OCI-LY7 (cell line): ENCODE data around the gene ATF1. TPM values are rescaled to one million over a fixed set of nuclear protein-coding genes. Genes with fewer than 3 reads are reported as not detected.

ENCODE experiments used
- BruUV-seq: library from RNA; stranded (reverse); fragments of 400-500 nt; replicated peaks from 2 replicates; lab custom pipeline; 2021; lab: Mats Ljungman, UMichigan
- CTCF ChIA-PET: fragments of 300-600 bp; sonication (Branson Sonifier 250); formaldehyde crosslinking; loops from one replicate; lab custom pipeline; 2022; ENCODE audit warnings: antibody characterized with exemption; ENCODE audit not compliant: unreplicated experiment; lab: Charles Lee
- POLR2A ChIA-PET: fragments of 300-600 bp; sonication (Branson Sonifier 250); formaldehyde crosslinking; loops from one replicate; lab custom pipeline; 2022; ENCODE audit warnings: antibody characterized with exemption; lab: Charles Lee
- DNase-seq: peaks from one replicate; pipeline ENCODE4 v3.0.0-alpha.2; 2015; ENCODE audit warnings: low spot score
- H2AFZ ChIP-seq: fragments of 200-600 bp; sonication (generic), shearing (Covaris generic); 2 replicates; pipeline ENCODE4 v1.6.1; 2014; ENCODE audit warnings: mild to moderate bottlenecking, antibody characterized with exemption, low read length, moderate library complexity
- H3K27ac ChIP-seq: fragments of 200-600 bp; sonication (generic); 2 replicates; pipeline ENCODE4 v1.5.1; 2014; ENCODE audit warnings: mixed run types, low read depth, mild to moderate bottlenecking, moderate library complexity, low read length, inconsistent platforms; ENCODE audit not compliant: poor library complexity, severe bottlenecking
- H3K36me3 ChIP-seq: fragments of 200-600 bp; sonication (generic); 2 replicates; pipeline ENCODE4 v1.6.1; 2014; ENCODE audit warnings: mild to moderate bottlenecking, antibody characterized with exemption, low read length, moderate library complexity, mixed read lengths; ENCODE audit not compliant: insufficient read depth
- H3K4me1 ChIP-seq: fragments of 200-600 bp; sonication (generic); 2 replicates; pipeline ENCODE4 v1.5.1; 2014; ENCODE audit warnings: mild to moderate bottlenecking, low read length; ENCODE audit not compliant: insufficient read depth, poor library complexity, severe bottlenecking
- H3K4me2 ChIP-seq: fragments of 200-600 bp; sonication (generic); 2 replicates; pipeline ENCODE4 v1.6.1; 2014; ENCODE audit warnings: mild to moderate bottlenecking, low read length
- H3K4me3 ChIP-seq: fragments of 200-600 bp; sonication (generic); 2 replicates; pipeline ENCODE4 v1.5.1; 2014; ENCODE audit warnings: mild to moderate bottlenecking, low read depth, low read length; ENCODE audit not compliant: poor library complexity, severe bottlenecking
- H3K79me2 ChIP-seq: fragments of 200-600 bp; sonication (generic); 2 replicates; pipeline ENCODE4 v1.6.1; 2016; ENCODE audit warnings: low read depth, mild to moderate bottlenecking, low read length, moderate library complexity, mixed read lengths; ENCODE audit not compliant: insufficient read depth
- H3K9me2 ChIP-seq: fragments of 200-600 bp; sonication (generic); 2 replicates; pipeline ENCODE4 v1.6.1; 2016; ENCODE audit warnings: mild to moderate bottlenecking, low read length, mixed read lengths; ENCODE audit not compliant: insufficient read depth
- H3K9me3 ChIP-seq: fragments of 200-600 bp; sonication (generic); 2 replicates; pipeline ENCODE4 v1.6.1; 2014; ENCODE audit warnings: mild to moderate bottlenecking, mixed run types, low read length, mixed read lengths
- H4K20me1 ChIP-seq: fragments of 200-600 bp; sonication (generic); 2 replicates; pipeline ENCODE4 v1.6.1; 2014; ENCODE audit warnings: mild to moderate bottlenecking, antibody characterized with exemption, low read length, moderate library complexity, mixed read lengths; ENCODE audit not compliant: insufficient read depth
- EZH2phosphoT487 ChIP-seq: fragments of 200-600 bp; sonication (generic); IDR thresholded peaks from 2 replicates; pipeline ENCODE4 v1.6.1; 2018; ENCODE audit warnings: low read depth, borderline replicate concordance, mild to moderate bottlenecking, mixed run types, antibody characterized with exemption, low read length, moderate library complexity, mixed read lengths
- intact Hi-C: fragments of 100-400 bp; cut with micrococcal nuclease; formaldehyde crosslinking; loops from one replicate; pipeline ENCODE4 v1.10.0; 2022; ENCODE audit not compliant: unreplicated experiment
- total RNA-seq, 2 experiments: library from RNA; depleted of rRNA in 1 of 2; stranded (reverse); fragments of >200 nt in 1 of 2; shearing (Covaris generic) in 1 of 2; gene quantifications; 2 replicates each; pipeline ENCODE4 v1.2.3, GENCODE V29; 2014 to 2022
- TF ChIP-seq, protein P1 (sequence below): fragments of 200-600 bp; sonication (generic); conservative IDR thresholded peaks from 2 replicates; pipeline ENCODE4 v1.5.1; 2014; ENCODE audit warnings: mild to moderate bottlenecking, antibody characterized with exemption, low read length, moderate library complexity, mixed read lengths

Gene ATF1
- total RNA-seq, 2 experiments from 2014 or later, result 47.4 to 55.7 TPM

DNA sequence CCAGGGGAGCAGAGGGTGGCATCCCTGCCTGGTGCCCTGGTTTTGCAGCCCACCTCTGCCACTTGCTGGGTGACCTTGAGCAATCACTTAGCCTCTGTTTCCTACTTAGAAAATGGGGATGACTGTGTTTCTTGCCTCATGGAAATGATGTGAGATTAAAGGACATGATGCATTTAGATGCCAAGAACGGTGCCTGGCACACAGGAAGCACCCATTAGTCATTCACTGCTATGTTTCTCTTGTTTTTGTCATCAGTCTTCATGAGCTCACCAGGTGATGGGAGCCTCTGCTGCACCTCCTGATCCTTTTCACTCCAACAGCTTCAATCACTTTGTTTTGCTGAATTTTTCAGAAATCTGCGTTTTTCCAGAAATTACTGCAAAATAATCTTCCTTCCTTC is 23.6 kb upstream of the ATF1 start:
- H3K9me3 ChIP-seq, result no peaks in the 10 kb centered on the region
- H3K27ac ChIP-seq, result no peak overlapping the region
- no peak for TF ChIP-seq EZH2phosphoT487
- TF ChIP-seq, protein P1, sequence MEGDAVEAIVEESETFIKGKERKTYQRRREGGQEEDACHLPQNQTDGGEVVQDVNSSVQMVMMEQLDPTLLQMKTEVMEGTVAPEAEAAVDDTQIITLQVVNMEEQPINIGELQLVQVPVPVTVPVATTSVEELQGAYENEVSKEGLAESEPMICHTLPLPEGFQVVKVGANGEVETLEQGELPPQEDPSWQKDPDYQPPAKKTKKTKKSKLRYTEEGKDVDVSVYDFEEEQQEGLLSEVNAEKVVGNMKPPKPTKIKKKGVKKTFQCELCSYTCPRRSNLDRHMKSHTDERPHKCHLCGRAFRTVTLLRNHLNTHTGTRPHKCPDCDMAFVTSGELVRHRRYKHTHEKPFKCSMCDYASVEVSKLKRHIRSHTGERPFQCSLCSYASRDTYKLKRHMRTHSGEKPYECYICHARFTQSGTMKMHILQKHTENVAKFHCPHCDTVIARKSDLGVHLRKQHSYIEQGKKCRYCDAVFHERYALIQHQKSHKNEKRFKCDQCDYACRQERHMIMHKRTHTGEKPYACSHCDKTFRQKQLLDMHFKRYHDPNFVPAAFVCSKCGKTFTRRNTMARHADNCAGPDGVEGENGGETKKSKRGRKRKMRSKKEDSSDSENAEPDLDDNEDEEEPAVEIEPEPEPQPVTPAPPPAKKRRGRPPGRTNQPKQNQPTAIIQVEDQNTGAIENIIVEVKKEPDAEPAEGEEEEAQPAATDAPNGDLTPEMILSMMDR, result no peak
- H3K4me3 ChIP-seq, result no peak overlapping the region
- H3K79me2 ChIP-seq, result no peaks in the 10 kb centered on the region
- intact Hi-C loops, result no loop called here
- DNase-seq, result no peak
- peaks cover 51% of the 10 kb centered on the region for H3K36me3 ChIP-seq
- H4K20me1 ChIP-seq, result no peaks in the 10 kb centered on the region
- BruUV-seq, result no TSS peak
- no peaks in the 10 kb centered on the region for H3K4me1 ChIP-seq
- no peak overlapping the region for H2AFZ ChIP-seq
- no peaks in the 10 kb centered on the region for H3K9me2 ChIP-seq
- H3K4me2 ChIP-seq, result no peak overlapping the region
- ChIA-PET POLR2A (no interaction called here), CTCF (no interaction called here)

DNA sequence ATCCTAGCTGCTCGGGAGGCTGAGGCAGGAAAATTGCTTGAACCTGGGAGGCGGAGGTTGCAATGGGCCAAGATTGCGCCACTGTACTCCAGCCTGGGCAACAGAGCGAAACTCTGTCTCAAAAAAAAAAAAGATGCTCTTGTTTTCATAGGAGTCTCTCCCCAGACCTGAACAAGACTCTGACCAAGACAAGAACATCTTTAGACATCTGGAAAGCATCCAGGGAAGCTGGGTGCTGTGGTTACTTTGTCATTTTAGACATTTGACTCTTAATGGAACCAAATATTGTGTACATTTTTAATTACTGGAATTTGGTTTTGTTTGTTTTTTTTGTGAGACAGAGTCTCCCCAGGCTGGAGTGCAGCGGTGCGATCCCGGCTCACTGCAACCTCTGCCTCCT is 21.1 kb upstream of the ATF1 start:
- Histone ChIP-seq H3K9me3 (no peaks in the 10 kb centered on the region), H3K9me2 (no peaks in the 10 kb centered on the region), H3K27ac (no peak overlapping the region), H3K79me2 (no peaks in the 10 kb centered on the region), H2AFZ (no peak overlapping the region), H3K4me1 (no peaks in the 10 kb centered on the region), H4K20me1 (no peaks in the 10 kb centered on the region), H3K4me2 (no peak overlapping the region), H3K36me3 (peaks cover 44% of the 10 kb centered on the region), H3K4me3 (no peak overlapping the region)
- no TSS peak for BruUV-seq
- no peak for DNase-seq
- intact Hi-C loops, result no loop called here
- TF ChIP-seq EZH2phosphoT487, result no peak
- TF ChIP-seq, protein P1, result no peak
- POLR2A ChIA-PET, result interaction anchor here (0.7 kb wide), 1 partner anchor 134 kb away, joined by 3 read pairs; no protein-coding TSS in a partner anchor
- CTCF ChIA-PET, result no interaction called here

DNA sequence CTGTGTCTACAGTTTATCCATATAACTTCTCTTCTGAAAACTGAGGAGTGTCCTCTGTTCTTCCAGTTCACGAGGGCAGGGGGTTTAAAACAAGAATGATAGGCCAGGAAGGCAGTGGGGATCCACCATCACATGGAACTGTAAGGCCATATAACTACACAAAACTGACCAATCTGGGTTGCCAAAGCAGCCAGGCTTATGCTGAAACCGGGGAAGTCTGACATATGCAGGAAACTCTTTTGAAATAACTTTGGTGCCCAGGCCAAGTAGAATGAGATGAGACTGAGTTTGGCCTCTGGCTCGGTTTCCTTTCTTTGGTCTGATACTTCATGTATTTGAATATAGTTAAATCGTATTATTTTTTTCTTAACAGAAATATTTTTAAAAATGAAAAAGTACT is 18.0 kb upstream of the ATF1 start:
- no peaks in the 10 kb centered on the region for H3K9me3 ChIP-seq
- DNase-seq, result no peak
- H3K4me3 ChIP-seq, result no peak overlapping the region
- no peak overlapping the region for H2AFZ ChIP-seq
- H3K27ac ChIP-seq, result no peak overlapping the region
- TF ChIP-seq, protein P1, result no peak
- TF ChIP-seq EZH2phosphoT487, result no peak
- H4K20me1 ChIP-seq, result no peaks in the 10 kb centered on the region
- H3K36me3 ChIP-seq, result peaks cover 32% of the 10 kb centered on the region
- no peaks in the 10 kb centered on the region for H3K9me2 ChIP-seq
- no peaks in the 10 kb centered on the region for H3K4me1 ChIP-seq
- POLR2A ChIA-PET, result no interaction called here
- intact Hi-C loops, result no loop called here
- no peak overlapping the region for H3K4me2 ChIP-seq
- TSS peak; percentile 35 for BruUV-seq
- CTCF ChIA-PET, result no interaction called here
- H3K79me2 ChIP-seq, result no peaks in the 10 kb centered on the region
